Effector CD8-positive, alpha-beta T cell (primary cell): Measurements from ENCODE around the gene VSTM1.
"Not testable (repeated sequence)": the region's sequence is repeated elsewhere in the genome, so short reads cannot be mapped to it uniquely, and the experiment has no call there.

Experiments
- DNase-seq: peaks from one replicate; lab custom pipeline; 2025; lab: John Stamatoyannopoulos, UW
- total RNA-seq, 4 experiments: gene quantifications; one replicate each; lab custom pipeline; 2026; lab: John Stamatoyannopoulos, UW

Gene VSTM1
- 0 reads per million in 4 experiments for total RNA-seq

- no peak for DNase-seq
Measured at GRCh38 chr19:54063350-54064116, at the start of gene VSTM1. Gene VSTM1 (minus strand): TSS chr19:54063897. CDS start chr19:54063777, 120 bp downstream.

DNA sequence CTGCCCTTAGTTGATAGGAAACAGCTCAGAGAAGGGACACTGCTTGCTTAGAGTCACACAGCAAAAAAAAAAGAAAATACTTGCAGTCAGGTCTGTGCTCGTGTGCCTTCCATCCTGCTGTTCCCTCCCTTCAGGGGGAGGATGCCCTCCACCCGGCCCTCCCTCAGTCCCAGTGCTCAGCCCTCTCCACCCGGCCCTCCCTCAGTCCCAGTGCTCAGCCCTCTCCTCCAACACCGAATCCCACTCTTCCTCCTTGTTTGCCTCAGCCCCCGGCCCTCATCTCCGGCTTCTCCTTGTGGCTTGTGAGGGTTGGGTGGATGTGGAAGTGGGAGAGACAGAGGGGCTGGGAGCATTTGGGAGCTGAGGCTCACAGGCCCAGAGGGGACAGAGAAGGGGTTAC lies 46.0 kb upstream of the VSTM1 start:
- DNase-seq, result no peak

- no peak for DNase-seq
Measured at GRCh38 chr19:54108496-54108895, 44.8 kb upstream of the VSTM1 start.

GRCh38 chr19:54107876-54108490 lies 44.3 kb upstream of the VSTM1 start:
- DNase-seq, result no peak

DNA sequence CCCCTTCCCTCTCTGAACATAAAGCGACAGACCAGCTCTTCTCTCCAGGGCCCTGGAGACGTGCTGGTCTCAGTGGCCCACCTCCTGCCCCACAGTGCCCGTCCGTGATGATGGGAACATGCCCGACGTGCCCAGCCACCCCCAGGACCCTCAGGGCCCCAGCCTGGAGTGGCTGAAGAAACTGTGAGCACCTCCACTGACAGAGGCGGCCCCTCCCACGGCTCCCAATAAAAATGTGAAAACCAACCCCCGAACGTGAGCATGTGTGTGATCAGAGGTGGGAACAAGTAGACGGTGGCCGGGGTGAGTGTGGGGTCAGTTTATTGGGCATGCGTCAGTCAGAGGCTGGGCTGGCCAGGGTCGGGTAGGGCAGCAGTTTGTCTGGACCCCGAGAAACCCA lies 43.0 kb upstream of the VSTM1 start:
- no peak for DNase-seq

DNA sequence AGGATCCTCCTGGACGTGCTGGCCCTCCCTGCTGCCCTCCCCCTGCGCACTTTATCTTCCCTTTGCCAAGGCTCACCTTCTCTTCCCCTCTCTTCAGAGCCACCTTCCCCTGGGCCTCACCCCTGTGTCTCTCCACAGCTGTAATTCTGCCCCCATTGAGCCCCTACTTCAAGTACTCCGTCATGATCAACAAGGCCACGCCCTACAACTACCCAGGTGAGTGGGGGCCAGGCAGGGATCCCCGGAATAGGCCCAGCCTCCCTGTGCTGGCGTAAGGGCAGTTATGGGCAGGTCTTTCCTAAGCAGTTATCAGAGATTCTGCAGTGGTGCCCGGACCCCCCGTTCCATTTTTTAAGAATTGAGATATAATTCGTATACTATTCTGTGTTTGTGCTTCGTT lies 42.1 kb upstream of the VSTM1 start:
- no peak for DNase-seq

DNA sequence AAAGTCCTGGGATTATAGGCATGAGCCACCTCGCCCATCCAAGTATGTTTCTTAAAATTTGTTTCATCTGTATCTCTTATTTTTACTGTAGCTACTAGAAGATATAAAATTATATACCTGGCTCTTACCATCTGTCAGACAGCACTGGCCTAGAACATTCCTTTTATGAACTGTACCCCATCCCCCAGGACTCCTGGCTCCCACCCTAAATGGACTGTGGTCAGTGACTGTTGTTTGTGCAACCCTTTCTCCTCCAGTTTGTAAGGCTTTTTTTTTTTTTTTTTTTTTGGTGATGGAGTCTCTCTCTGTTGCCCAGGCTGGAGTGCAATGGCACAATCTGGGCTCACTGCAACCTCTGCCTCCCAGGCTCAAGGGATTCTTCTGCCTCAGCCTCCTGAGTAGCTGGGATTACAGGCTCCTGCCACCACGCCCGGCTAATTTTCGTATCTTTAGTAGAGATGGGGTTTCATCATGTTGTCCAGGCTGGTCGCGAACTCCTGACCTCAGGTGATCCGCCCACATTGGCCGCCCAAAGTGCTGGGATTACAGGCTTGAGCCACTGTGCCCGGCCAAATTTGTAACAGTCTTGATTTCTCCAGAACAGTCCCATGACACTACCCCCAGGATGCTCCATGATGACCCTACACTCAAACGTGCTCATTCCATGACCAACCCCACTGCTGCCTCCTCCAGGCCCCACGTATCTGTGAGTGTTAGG lies 41.5 kb upstream of the VSTM1 start:
- no peak for DNase-seq

DNA sequence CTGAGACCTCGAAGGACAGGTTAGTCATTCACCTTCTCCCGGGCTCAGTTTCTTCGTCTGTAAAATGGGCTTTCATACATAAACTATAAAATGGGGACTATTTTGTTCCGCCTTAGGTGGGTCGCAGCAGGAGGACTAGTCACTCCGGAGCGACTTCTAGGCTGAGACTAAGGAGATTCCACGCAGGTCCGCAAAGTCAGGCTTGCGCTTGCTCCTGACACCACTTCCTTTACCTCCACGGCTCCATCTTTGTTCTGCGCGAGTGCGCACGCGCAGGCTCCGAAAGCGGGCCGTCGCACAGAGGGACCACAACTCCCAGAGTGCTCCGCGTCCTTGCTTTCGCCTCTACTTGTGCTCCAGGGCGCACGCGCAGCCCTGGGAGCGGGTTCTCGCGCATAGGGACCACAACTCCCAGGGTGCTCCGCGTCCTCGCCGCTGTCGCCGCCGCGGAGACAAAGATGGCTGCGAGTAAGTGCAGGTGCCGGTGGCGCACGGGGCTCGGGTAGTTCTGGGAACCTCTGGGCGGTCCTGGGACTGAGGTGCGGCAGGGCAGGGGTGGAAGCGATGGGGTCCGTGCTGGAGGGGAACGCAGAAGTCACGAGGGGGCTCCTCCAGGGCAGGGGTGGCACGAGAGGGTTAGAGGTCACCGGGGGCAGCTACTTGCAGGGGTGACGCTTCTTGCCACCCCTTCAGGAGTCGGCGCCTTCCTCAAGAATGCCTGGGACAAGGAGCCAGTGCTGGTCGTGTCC lies 38.9 kb upstream of the VSTM1 start, which contains the start of gene NDUFA3:
NDUFA3 (plus strand) TSS at position 435 of the 749 bp plus-strand sequence; CDS start at position 459, 24 bp downstream.
- DNase-seq, result peak; percentile 97

- DNase-seq, result no peak
Measured at GRCh38 chr19:54100561-54100960, 36.9 kb upstream of the VSTM1 start, which contains the start of gene OSCAR. Gene OSCAR (minus strand): TSS chr19:54100803. CDS start chr19:54100792, 11 bp downstream.

- DNase-seq, result not testable (repeated sequence)
Measured at GRCh38 chr19:54099903-54100255, 36.2 kb upstream of the VSTM1 start.

DNA sequence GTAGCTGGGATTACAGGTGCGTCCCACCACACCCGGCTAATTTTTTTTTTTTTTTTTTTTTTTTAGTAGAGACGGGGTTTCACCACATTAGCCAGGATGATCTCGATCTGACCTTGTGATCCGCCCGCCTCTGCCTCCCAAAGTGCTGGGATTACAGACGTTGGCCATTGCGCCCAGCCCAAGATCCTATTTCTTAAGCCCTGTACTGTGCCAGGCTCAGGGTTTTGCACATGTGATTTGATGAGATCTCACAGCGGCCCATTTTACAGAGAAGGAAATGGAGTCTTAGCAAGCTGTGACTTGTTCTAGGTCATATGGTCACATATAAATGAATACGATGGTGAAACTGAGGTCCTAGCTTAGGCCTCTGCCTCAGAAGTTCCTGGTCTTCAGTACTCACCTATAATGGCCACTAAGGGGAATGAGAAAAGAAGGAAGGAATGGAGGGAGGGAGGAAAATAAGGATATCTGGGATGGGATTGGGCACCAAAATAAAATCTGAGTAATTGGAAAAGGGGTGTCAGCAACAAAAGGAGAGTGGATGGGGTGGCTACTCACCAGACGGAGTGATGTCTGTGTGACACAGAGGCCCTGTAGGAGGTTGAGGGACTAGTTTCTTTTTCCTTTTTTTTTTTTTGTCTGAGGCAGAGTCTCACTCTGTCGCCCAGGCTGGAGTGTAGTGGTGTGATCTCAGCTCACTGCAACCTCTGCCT lies 35.6 kb upstream of the VSTM1 start:
- no peak for DNase-seq

DNA sequence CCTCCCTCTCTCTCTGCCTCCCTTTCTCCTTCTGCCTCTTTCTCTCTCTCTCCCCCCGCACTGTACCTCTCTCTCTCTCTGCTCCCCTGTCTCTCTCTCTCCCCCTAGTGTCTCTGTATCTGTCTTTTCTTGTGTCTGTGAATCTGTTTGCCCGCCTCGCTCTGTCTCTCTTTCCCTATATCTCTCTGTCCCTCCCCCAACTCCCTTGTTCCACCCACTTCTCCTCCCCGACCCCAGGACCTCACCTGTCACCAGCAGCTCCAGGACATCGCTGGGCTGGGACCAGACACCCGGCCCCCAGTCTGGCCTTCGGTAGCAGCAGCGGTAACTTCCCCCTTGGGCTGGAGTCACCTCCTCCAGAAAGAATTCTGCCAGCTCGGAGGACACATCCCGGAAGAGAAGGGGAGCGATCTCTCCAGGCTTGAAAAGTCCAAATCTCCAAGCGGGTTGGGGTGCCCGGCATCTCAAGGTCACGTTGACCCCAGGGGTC lies 33.0 kb upstream of the VSTM1 start:
- DNase-seq, result no peak

- peak; percentile 14 for DNase-seq
Measured at GRCh38 chr19:54095859-54096616, 32.3 kb upstream of the VSTM1 start.

DNA sequence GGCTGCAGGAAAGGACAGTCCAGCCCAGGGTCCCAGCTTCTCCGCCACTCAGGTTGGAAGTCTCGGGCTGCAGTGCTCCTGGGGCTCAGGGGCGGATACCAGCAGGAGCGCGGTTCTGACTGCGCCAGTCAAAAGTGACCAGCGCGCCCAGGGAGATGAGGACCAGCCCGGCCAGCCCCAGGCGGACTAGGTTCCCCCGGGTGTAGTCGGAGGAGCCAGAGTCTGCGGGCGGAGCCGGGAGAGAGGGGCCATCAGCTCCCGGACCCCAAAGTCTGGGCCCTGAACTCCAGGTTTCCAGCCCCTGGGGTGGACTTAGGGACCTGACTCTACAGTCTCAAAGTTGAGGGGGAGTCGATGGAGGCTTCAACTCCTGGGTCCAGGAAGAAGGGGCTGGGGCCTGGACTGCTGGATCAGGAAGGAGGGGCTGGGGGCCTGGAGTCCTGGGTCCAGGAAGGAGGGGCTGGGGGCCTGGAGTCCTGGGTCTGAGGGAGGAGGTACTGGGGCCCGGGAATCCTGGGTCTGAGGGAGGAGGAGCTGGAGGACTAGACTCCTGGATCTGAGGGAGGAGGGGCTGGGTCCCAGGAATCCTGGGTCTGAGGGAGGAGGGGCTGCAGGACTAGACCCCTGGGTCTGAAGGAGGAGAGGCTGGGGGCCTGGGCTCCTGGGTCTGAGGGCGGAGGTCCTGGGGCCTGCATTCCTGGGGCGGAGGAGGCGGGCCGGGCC lies 31.6 kb upstream of the VSTM1 start:
- DNase-seq, result no peak

DNA sequence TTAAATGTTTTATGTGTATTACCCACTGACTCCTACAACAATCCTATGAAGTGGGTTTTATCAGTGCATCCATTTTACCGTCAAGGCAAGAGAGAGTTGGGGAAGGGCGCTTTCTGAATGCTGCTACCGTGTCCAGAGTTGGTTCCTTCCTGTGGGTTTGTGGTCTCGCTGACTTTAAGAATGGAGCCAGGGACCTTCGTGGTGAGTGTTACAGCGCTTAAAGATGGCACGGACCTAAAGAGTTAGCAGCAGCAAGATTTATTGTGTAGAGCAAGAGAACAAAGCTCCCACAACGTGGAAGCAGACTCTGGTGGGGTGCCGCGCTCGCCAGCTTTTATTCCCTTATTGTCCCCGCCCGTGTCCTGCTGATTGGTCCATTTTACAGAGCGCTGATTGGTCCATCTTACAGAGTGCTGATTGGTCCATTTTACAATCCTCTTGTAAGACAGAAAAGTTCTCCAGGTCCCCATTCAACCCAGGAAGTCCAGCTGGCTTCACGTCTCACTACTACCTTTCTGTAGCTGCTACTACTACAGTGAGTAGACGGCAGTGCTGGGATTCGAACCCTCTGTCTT lies 30.8 kb upstream of the VSTM1 start:
- DNase-seq, result no peak

- DNase-seq, result no peak
Measured at GRCh38 chr19:54084410-54084809, 20.7 kb upstream of the VSTM1 start.

- no peak for DNase-seq
Measured at GRCh38 chr19:54081032-54081431, 17.3 kb upstream of the VSTM1 start, which contains the start of gene TARM1. Gene TARM1 (minus strand): TSS chr19:54081365. CDS start chr19:54081340, 25 bp downstream.

- no peak for DNase-seq
Measured at GRCh38 chr19:54077334-54077733, 13.6 kb upstream of the VSTM1 start.

DNA sequence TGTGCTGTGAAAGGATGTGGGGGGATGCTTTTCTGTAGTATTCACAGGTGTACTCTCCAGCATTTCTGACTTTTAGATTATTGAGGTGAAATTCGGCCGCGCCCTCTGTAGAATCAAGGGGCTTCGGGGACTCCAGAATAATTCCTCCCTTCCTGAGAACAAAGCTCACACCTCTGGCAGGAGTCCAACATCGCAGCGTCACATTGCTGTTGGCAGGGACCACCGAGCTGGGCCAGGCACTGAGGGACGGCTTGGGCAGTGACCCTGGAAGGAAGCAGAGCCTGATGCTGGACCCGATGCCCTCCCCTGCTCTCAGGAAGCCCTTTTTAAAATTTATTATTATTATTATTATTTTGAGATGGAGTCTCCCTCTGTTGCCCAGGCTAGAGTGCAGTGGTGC lies 11.2 kb upstream of the VSTM1 start:
- no peak for DNase-seq
